NK-92 treated with Interleukin-12 subunit alpha and Interleukin-12 subunit beta, amount 100 ng/mL, for 24 hours (cell line): ENCODE measurements around the gene COPA.

Source experiments
- DNase-seq: peaks from one replicate; lab custom pipeline; 2025; lab: John Stamatoyannopoulos, UW

COPA gene

DNA sequence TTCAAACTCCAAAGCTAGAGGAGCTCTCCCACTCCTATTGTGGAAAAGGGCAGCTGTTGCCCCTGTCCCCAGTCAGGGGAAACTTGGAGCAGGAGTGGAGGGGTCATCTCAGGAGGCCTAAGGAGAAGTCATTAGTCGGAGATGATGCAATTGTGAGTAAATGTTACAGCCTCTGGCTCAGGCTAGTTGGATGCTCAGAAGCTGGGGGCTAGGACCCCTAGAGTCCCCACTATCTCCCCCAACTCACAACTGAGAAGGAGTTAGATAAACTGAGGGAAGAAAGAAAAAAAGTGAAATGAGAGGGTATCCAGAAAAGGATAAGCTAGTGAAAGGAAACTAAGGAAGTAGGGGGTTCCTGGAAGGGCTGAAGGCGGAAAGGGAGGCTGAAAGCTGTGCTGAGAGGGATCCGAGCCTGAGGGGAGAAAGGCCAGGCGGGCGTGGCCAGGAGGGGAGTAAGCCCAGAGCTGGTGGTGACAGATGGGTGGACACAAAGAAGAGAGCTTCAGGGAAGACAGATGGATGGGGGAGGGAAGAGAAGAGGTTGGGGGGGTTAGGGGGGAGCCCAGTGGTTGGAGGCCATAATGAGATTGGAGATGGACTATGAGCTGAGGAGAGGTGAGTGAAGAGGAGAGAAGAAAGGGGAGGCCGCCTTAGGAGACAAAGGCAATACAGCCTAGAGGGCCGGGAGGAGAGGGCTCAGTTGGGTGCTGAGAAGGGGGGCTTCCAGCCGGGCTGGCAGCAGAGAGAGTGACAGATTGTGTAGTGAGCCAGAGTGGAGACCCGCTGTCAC lies 19.3 kb upstream of the COPA start:
- DNase-seq: no peak

DNA sequence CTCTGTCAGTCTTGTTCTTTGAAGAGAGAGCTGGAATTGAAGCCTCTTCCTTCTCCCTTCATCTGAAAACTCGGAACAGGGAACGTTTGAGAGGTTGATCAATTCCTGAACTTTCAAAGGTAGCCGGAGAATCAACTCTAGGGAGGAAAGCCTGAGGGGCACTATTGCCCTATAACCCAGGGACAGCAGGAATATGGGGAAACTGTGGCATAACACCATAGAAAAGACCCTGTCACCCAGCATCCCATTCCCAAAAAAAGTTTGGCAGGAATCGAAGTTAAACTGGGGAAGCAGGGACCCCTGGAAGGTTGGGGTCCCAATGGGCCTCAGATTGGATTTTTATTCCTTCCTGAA lies 18.7 kb upstream of the COPA start:
- DNase-seq: no peak

DNA sequence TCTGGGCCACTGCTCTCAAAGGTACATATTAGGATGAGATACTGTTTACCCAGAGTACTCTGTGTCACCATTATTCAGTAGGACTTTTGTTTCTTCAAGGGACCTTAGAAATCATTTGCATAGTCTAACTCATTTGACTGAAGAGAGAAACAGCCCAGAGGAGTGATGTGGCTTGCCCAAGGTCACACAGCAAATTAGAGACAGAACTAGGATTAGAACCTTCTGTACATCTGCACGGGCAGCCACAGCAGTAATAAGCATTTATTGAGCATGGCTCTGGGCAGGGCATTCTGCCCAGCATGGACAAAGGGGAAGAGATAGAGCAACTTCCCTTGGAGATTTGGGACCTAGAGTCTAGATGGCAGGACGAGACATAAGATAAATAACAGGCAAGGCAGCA lies 18.1 kb upstream of the COPA start:
- DNase-seq: no peak

DNA sequence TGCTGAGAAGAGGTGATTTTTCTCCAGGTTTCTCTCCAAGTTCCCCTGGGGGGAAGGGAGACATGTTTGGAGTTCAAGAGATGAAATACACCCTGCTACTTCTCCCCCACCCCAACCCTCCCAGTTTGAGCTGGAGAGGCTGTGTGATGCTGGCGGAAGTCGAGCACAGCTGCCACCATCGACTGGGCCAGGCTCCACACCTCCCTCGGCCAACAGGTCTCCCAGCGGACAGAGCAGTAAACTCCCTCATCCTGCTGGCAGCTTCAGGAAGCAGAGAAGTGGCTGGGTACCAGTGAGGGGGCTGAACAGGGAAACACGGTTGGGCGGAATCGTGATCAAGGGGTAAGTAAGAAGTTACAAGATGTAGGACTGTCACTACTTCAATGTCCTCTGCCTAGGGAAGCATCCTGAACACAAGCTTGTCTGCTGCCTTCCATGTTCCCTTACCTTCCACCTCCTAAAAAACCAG lies 17.2 kb upstream of the COPA start:
- DNase-seq: no peak

DNA sequence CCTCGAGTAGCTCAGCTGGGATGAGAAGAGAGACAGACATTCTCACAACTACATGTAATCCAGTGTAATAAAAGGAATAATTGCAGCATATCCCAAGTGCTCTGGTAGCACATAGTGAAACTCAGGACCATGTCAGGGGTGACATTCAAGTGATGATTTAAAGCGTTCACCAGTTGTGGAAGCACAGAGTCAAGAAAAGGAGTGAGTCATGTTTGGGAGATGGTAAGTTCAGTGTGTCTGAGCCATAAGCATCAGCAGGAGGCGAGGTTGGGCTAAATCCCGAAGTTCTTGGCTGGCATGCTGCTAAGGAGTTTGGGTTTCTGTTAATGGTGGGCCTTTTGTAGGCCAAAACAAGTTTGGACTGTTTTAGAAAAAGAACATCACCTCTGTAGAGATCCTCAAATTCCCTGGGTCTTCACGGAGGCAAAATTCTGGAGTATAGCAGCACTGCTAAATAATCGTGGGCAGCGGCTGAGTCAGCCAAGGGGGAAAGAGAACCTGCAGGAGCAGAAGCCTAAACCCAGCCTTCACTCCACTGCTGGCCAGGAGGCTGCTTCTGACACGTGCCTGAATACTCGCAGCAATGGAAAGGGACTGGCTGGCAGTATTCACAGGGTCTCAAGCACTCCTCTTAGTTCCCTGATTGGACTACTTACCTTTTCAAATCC lies 16.6 kb upstream of the COPA start:
- no peak for DNase-seq

DNA sequence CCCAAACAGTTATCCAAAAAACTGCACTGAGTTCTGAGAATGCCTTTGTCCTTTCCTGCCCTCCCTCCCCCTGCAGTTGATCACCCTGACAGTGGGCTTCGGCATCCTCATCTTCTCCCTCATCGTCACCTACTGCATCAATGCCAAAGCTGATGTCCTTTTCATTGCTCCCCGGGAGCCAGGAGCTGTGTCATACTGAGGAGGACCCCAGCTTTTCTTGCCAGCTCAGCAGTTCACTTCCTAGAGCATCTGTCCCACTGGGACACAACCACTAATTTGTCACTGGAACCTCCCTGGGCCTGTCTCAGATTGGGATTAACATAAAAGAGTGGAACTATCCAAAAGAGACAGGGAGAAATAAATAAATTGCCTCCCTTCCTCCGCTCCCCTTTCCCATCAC lies 15.0 kb upstream of the COPA start:
- DNase-seq: no peak

DNA sequence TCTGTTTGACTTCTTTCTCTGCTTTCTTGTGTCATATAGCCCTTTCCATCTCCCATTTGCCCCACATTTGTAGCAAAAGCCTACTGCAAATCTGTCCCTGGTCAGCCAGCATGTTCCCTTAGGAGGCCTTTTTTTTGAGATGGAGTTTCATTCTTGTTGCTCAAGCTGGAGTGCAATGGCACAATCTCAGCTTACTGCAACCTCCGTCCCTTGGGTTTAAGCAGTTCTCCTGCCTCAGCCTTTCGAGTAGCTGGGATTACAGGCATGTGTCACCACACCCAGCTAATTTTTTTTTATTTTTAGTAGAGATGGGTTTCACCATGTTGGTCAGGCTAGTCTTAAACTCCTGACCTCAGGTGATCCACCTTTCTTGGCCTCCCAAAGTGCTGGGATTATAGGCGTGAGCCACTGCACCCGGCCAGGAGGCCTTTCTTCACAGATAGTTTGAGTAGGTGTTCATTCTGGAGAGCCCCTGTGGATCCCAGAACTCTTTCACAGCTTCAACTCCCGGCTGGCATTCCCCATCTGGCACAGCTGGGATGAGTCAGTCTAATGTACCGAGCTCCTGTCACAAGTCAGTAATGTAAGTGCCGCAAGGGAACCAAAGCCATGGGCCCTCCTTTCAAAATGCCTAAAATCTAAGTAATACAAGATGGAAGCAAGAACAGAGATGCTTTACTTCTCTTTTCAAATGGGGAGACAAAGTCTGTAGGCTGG lies 14.4 kb upstream of the COPA start:
- no peak for DNase-seq

DNA sequence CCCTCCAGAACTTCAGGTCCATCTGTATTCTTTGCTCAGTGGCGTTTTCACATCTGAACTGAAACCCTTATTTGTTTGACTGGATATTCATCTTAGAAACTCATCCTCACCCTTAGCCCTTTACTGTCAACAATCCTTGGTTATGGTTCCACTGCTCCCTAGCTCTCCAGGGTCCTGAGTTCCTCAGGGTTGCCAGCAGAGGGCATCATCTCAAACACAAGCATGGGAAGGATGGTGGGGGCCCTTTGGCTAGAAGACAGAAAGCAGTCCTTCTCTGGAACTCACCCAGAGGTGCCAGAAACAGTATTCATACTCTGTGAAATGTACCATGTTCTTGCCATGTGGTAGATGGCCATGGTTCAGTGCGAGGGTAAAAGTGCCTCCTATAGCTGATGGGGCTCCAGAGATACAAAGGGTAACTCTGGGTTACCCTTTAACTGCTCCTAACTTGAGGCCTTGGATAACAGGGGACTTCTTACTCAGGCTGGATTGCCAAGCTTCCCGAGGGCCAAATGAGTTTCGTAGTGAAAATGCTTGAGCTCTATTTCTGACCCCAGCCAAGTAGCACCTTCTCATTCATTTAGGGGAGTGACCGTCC lies 11.4 kb upstream of the COPA start:
- no peak for DNase-seq

DNA sequence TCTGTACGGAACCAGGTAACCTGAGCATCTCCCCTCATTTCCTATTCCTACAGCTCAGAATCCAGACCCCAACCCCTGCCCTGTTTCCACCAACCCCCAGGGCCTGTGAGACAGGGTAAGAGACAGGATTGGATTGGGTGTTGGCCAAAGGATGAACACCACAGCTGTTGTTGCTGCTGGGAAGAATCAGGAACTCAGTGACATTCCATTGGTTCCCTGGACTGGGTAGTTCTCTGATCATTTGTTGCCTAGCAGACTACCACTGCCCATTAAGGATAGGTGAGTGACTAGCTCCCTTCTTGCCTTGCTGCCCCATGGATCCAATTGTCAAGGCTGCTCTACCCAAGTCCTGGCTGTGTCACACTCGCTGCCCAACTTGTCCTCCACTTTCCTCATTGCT lies 10.2 kb upstream of the COPA start:
- no peak for DNase-seq

DNA sequence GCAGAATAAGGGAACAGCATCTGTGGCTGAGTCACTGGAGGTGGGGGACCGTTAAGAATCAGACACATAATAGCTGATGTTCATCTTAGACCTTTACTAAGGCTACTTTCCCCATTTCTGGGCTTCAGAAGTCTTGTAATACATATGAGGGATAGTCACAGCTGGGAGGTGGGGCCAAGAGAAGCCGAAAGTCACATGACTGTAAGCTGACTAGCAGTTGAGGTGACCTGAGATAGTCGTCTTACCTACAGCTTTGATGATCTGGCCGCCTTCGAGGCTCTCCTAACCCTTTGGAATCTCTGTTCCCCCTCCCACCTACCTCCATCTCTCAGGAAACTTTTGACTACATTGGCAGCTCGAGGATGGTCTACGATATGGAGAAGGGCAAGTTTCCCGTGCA lies 9.5 kb upstream of the COPA start:
- no peak for DNase-seq

DNA sequence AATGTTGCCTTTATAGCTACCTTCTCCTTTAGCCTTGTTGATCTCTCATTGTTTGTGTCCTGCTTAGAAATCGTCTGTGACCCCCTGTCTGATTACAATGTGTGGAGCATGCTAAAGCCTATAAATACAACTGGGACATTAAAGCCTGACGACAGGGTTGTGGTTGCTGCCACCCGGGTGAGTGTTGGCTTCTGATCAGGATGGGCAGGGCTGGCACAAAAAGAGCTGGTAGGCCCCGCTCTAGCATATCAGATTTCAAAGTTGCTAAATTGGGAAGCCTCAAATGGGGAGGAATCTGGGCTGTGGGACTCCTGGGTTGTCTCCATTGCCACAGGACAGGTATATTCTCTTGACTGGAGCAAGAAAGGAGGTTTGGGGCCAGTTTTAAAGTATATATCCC lies 8.6 kb upstream of the COPA start:
- DNase-seq: no peak

DNA sequence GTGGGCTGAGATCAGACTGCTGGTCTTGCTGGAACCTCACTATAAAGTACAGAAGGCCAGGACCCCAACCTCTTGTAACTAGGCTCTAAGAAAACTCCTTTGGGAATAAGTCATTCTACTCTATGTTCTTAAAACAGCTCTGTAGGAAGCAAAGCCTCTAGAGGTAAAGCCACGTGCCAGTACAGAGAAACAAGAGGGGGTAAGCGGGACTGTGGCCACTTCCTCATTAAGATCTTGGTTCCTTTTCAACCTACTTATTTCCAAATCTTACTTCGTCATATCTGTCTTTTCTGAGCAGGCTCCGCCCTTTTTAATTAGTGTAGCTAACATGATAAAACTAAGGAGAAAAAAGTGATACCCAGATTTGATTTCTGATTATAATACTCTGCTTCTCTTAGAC lies 3.9 kb upstream of the COPA start:
- DNase-seq: no peak

DNA sequence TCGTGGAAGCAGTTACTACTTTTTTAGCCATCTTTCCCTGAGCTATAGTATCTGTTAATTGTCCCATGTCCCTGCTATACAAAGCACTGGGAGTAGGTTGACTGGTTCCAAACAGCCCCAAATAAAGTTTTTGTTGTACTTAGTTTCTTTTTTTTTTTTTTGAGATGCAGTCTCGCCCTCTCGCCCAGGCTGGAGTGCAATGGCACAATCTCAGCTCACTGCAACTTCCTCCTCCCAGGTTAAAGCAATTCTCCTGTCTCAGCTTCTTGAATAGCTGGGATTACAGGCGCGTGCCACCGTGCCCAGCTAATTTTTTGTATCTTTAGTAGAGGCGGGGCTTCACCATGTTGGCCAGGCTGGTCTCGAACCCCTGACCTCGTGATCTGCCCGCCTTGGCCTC lies 3.4 kb upstream of the COPA start:
- DNase-seq: no peak

DNA sequence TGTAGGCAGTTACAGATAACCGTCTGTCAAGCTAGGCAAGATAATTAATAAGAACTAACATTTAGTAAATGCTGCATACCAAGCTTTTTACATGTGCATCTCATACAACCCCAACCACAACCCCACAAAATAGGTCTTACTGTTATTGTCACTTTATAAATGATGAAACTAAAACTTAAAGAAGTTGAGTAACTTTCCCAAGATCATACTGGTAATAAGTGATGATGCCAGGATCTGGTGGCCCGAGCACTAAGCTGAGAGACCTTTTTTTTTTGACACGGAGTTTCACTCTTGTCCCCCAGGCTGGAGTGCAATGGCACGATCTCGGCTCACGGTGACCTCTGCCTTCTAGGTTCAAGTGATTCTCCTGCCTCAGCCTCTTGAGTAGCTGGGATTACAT lies 1.9 kb upstream of the COPA start:
- no peak for DNase-seq

DNA sequence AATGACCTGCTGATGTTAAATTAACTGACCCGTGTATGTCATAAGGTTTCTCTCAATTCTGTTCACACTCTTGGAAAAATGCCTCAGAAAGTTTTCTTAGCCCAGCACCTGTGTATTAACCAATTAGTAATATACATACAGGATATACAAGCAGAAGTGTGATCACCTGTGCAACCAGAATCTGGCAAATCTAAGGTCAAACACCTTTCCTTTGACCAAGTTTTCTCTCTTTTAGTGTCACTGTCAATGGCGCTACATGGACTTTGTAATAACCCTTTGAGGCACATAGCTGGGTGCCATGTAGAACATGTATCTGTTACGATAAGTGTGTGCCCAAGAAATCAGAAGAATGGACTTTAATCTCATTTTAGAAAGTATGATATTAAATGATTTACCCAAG lies 1.2 kb upstream of the COPA start:
- DNase-seq: no peak

DNA sequence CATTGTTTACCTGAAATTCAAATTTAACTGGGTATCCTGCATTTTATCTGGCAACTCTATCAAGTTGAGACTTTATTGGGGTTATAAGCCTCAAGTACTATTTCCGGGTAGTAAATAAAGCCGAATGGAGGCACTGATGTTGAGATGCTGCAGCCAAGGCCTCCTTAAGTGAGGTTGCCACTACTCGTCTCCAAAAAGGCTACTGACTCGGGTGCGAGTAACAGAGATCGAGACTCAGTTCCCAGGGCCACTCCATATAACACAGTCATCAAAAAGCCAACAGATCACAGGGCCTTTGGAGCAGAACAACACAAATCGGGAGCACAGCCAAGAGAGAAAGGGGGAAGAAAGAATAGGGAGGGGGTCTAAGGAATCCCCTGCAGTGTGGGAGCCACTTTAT lies 524 bp downstream of the COPA start:
- DNase-seq: no peak

DNA sequence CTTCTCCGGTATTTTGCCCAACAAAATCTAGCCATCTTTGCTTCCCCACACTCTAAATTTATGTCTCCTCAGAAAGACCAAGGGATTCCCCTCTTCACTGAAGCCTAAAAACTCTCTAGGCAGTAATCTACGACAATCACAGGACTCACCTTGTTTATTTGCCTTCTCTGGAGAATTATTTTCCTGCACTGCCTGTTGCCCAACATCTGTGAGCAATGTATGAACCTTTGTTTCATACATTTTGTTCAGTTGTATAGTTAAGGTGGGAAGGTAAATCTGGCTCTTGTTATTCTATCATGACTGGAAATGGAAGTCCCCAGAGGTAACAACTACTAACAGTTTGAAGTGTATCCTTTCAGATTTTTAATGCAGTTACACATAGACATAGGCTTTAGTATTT lies 2.2 kb downstream of the COPA start:
- no peak for DNase-seq

DNA sequence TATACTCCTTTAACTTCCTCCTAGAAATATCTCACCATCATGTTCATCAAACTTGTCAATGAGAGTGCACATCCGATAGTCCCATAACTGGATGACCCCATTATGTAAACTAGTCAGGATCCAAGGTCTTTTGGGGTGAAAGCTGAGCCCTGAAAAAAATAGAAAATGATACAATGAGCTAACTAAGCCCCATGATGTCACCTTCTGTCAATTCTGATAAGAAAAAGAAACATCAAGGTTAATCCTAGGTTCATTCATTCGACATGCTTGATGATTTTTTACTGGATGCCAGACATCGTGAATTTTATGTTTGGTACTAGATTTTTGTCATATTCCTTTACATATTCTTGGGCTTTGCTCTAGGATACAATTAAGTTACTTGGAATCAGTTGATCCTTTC lies 2.9 kb downstream of the COPA start:
- DNase-seq: no peak

DNA sequence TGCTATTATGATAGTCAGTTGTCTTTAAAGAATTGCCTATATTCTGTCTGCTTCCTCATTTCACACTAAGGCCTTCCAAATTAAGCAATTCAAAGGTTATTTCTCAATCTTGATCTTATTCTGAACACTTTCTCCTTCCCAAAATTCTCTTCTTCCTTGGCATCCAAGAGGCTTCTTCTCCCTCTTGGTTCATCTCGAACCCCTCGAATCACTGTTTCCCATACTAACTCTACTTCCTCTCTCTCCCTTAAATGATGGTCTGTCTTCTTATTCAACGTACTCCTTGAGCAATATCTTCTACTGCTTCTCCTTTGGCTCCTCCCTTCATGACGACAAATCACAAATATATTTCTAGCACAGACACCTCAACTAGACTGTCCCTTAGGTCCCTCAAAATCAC lies 4.5 kb downstream of the COPA start:
- no peak for DNase-seq

DNA sequence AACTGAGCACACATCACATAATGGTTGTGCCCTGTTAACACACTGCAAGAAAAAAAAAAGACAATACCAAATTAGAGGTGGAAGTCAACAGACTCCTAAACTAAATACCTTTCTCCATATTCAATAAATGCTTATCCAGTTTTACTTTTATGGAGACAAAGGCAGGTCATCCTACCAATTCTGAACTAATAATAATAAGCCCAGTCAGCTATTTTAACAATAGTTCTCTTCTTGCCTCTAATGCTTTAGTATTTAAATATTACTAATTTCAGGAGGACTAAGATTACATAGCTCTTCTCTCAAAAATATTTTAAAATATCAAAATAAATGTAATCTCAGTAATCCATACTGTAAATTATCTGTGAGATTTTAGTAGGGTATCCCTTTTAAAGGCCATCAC lies 10.5 kb downstream of the COPA start:
- DNase-seq: no peak

DNA sequence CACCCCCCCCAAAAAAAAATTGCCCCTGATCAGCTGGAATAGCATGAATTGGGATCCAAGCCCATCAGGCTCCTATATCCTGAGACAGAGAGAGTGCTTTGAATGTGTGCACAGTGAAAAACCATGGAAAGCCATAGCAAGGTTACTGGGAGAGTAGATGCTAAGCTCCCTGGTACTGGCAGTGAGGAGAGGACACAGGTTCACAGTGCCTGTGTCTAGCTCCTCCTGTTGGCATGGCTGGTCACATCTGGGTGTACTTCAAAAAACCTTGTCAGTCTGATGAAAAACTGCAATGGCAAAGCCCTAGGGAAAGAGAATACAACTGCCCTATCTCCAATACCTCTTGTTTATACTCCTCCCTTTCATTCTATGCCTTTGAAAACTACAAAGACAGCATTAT lies 12.9 kb downstream of the COPA start:
- no peak for DNase-seq

DNA sequence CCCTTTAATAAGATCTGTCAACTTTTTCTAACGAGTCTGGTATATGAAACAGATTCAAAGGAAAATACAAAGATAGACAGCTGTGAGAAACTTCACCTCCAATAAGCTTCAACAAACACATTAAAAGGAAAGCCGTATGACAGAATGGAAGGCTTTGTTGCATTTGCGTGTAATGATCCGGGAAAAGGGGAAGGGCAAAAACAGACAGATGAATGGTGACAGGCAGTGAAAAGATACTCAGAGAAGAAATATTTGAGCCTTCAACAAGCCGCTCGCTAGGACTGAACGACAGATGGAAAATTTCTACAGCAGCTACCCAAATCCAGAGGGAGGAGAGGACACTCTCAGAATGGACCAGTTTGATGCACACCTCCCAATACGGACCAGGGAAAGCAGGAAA lies 14.9 kb downstream of the COPA start:
- no peak for DNase-seq

DNA sequence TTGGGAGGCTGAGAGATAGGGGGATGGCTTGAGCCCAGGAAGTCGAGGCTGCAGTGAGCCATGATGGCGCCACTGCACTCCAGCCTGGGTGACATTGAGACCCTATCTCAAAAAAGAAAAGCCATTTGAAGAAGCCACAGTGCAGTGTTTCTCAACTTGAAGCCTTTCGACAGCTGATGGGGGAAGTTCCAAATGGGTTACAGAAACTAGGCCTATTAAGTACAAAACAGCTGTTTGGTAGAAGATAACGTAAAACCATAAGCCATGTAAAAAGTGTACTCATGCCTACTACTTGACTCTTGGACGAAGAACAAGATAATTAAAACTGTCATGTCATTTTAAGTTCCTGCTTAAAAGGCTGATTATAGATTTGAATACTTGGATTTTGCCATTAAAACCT lies 16.6 kb downstream of the COPA start:
- no peak for DNase-seq
